ENCODE data around the gene TUFM. TPM values are rescaled to one million over a fixed set of nuclear protein-coding genes. Genes with fewer than 3 reads are reported as not detected.

TUFM gene
- total and polyA plus RNA-seq, 2 of the 8 experiments (the other 6 are each of a cell fraction or from before 2014, with no cell fraction given): 216 to 249 TPM

GRCh38 chr16:28824717-28824973 is 21.5 kb downstream of the TUFM start:
- peak overlapping the region; percentile 99 for H3K4ac ChIP-seq (replicated peaks; ENCODE audit: insufficient read length, low read depth, low read length)
- H3K27me3 ChIP-seq (replicated peaks in 1 of 4; ENCODE audit: control insufficient read depth in 3 of 4, extremely low read depth in 1 of 4, insufficient read depth in 3 of 4, low read length in 3 of 4): no peaks in the 10 kb centered on the region
- H3K23ac ChIP-seq (ENCODE audit: insufficient read length): no peak overlapping the region
- H4K8ac ChIP-seq (ENCODE audit: extremely low read depth, insufficient read depth, low read length): peak overlapping the region; percentile 69; the same call in 1 of the 2 replicates
- peak overlapping the region; percentile 90 for H3K56ac ChIP-seq (replicated peaks; ENCODE audit: insufficient read length, low read depth, low read length)
- peaks cover 25 to 43% (median 39%) of the 10 kb centered on the region in 4 experiments for H3K36me3 ChIP-seq (ENCODE audit: control insufficient read depth in 2 of 4, insufficient read depth in 4 of 4, low read length in 3 of 4)
- H3K79me2 ChIP-seq (ENCODE audit: control insufficient read depth in 1 of 2, insufficient read depth in 2 of 2, low read length in 2 of 2): peaks cover 10 to 49% of the 10 kb centered on the region in 2 experiments
- no peak for FAIRE-seq
- no peaks in the 10 kb centered on the region for H3K9me3 ChIP-seq (ENCODE audit: insufficient read depth in 2 of 2, low read depth in 1 of 2, low read length in 1 of 2)
- H2BK15ac ChIP-seq (ENCODE audit: low read length): peak overlapping the region; percentile 81; the same call in 1 of the 2 replicates
- peak overlapping the region; percentile 96 for H3K27ac ChIP-seq (ENCODE audit: low read depth, low read length)
- no peak overlapping the region; the same call in 1 of the 2 replicates for H2BK12ac ChIP-seq (ENCODE audit: low read depth, low read length)
- 48% methylated on average over 5 of the region's 5 CpGs; no CpG with 5 or more reads in 1 of the 2 experiments for WGBS, 2 experiments (ENCODE audit: extremely low coverage in 1 of 2, insufficient coverage in 1 of 2, insufficient read length in 1 of 2, insufficient replicate concordance in 2 of 2, low coverage in 1 of 2, low lambda C conversion rate in 2 of 2, missing lambda C conversion rate in 1 of 2)
- peak overlapping the region; percentile 65; the same call in 1 of the 2 replicates for H3K18ac ChIP-seq (ENCODE audit: extremely low read depth, low read length)
- peak overlapping the region; percentile 90 for H4K5ac ChIP-seq (ENCODE audit: insufficient read length, low read depth, low read length)
- peaks cover 0 to 8% of the 10 kb centered on the region in 2 experiments for H4K20me1 ChIP-seq (replicated peaks in 1 of 2; ENCODE audit: control insufficient read depth in 1 of 2, insufficient read depth in 2 of 2, low read length in 2 of 2)
- no peaks in the 10 kb centered on the region; the same call in 1 of the 2 replicates for H3K79me1 ChIP-seq (ENCODE audit: low read depth, low read length)
- peak overlapping the region; percentile 89 for H3K14ac ChIP-seq (ENCODE audit: insufficient read length)
- 0 out of 2 replicates have a peak overlapping the region, but pooled peaks have one; percentile 48 for H2BK20ac ChIP-seq (ENCODE audit: low read length)
- H3K4me2 ChIP-seq (ENCODE audit: insufficient read depth in 1 of 2, low read depth in 2 of 2, low read length in 2 of 2): peak overlapping the region; percentile 68 to 81
- H3K4me1 ChIP-seq (replicated peaks in 1 of 4; ENCODE audit: control insufficient read depth in 3 of 4, insufficient read depth in 4 of 4, low read length in 3 of 4): peaks cover 0 to 3% (median under 1%) of the 10 kb centered on the region in 4 experiments; a peak in 3 of 7 replicates
- H3K4me3 ChIP-seq (ENCODE audit: extremely low read depth in 1 of 4, insufficient read depth in 2 of 4, low read depth in 3 of 4, low read length in 4 of 4): peak overlapping the region; percentile 88 to 97 (median 92)
- peak overlapping the region; percentile 98 for H4K91ac ChIP-seq (replicated peaks; ENCODE audit: insufficient read length, low read length)
- ChIA-PET CTCF (ENCODE audit: partially characterized antibody) (interaction anchor here (0.6 kb wide), 1 partner anchor 21 kb away, joined by 3 read pairs; no protein-coding TSS in a partner anchor), POLR2A (ENCODE audit: partially characterized antibody) (interaction anchor here (0.8 to 23.3 kb wide), 4 partner anchors 16 to 55 kb away, joined by 3 to 756 read pairs (median 30); partner anchors contain the start of genes ATP2A1, SH2B1 and TUFM)
- no peak overlapping the region for H2AFZ ChIP-seq (ENCODE audit: low read length)
- peaks cover 12% of the 10 kb centered on the region for H3K23me2 ChIP-seq (ENCODE audit: low read depth, low read length)
- H2AK5ac ChIP-seq (ENCODE audit: low read depth, low read length): no peak overlapping the region
- peak overlapping the region; percentile 96 for H2BK5ac ChIP-seq (ENCODE audit: low read depth, low read length)
- H2BK120ac ChIP-seq (replicated peaks; ENCODE audit: low read depth, low read length): peak overlapping the region; percentile 12
- H3K9ac ChIP-seq (replicated peaks in 1 of 4; ENCODE audit: extremely low read depth in 1 of 4, low read depth in 3 of 4, low read length in 3 of 4): peak overlapping the region; percentile 71 to 94 (median 92)
- no peak for DNase-seq (ENCODE audit: low read depth in 1 of 2, low spot score in 2 of 2)
- TF ChIP-seq SIN3A (conservative IDR thresholded peaks at IDR 0.05 in 1 of 2, IDR thresholded peaks at IDR 0.05 in 1 of 2; ENCODE audit: low read depth in 1 of 2, low read length in 2 of 2) (no peak), SIX5 (IDR thresholded peaks at IDR 0.05; ENCODE audit: low read depth, low read length) (no peak), SP4 (IDR thresholded peaks at IDR 0.05; ENCODE audit: low read length) (no peak), RNF2 (IDR thresholded peaks at IDR 0.05; ENCODE audit: borderline replicate concordance, low read depth, low read length, missing control alignments, poor library complexity, severe bottlenecking) (no peak), SP2 (IDR thresholded peaks at IDR 0.05; ENCODE audit: low read length) (no peak), RXRA (IDR thresholded peaks at IDR 0.05; ENCODE audit: insufficient read depth, low read depth, low read length) (no peak), TCF12 (IDR thresholded peaks at IDR 0.05; ENCODE audit: low read depth, low read length) (no peak), CHD2 (IDR thresholded peaks at IDR 0.05; ENCODE audit: low read length) (no peak), BRCA1 (IDR thresholded peaks at IDR 0.05; ENCODE audit: low read depth, low read length) (no peak), EZH2 (IDR thresholded peaks at IDR 0.05; ENCODE audit: low read depth, low read length, severe bottlenecking) (no peak), SRF (IDR thresholded peaks at IDR 0.05; ENCODE audit: low read depth, low read length) (no peak), CEBPB (IDR thresholded peaks at IDR 0.05; ENCODE audit: low read depth, low read length) (no peak), JUND (IDR thresholded peaks at IDR 0.05; ENCODE audit: low read length) (no peak)

Measured in H1 (cell line).